ENCODE results near the gene ZAR1L.

- no peak for TF ChIP-seq POLR2AphosphoS5 (IDR thresholded peaks at IDR 0.05; ENCODE audit: low read depth, low read length)
- TF ChIP-seq CTCF (IDR thresholded peaks at IDR 0.05), result no peak
- no peak for TF ChIP-seq TCF7L2 (IDR thresholded peaks at IDR 0.05; ENCODE audit: low read depth, low read length)
These were observed 821 bp upstream of the ZAR1L start for GRCh38 chr13:32316028-32316339.

Data from Panc1 (cell line).